ENCODE measurements around the gene YIF1B. TPM values are rescaled to one million over a fixed set of nuclear protein-coding genes. Genes with fewer than 3 reads are reported as not detected.

Gene YIF1B
- total RNA-seq, 4 donors from 2014 or later = 10.8 to 26.5 (median 21.5) TPM

DNA sequence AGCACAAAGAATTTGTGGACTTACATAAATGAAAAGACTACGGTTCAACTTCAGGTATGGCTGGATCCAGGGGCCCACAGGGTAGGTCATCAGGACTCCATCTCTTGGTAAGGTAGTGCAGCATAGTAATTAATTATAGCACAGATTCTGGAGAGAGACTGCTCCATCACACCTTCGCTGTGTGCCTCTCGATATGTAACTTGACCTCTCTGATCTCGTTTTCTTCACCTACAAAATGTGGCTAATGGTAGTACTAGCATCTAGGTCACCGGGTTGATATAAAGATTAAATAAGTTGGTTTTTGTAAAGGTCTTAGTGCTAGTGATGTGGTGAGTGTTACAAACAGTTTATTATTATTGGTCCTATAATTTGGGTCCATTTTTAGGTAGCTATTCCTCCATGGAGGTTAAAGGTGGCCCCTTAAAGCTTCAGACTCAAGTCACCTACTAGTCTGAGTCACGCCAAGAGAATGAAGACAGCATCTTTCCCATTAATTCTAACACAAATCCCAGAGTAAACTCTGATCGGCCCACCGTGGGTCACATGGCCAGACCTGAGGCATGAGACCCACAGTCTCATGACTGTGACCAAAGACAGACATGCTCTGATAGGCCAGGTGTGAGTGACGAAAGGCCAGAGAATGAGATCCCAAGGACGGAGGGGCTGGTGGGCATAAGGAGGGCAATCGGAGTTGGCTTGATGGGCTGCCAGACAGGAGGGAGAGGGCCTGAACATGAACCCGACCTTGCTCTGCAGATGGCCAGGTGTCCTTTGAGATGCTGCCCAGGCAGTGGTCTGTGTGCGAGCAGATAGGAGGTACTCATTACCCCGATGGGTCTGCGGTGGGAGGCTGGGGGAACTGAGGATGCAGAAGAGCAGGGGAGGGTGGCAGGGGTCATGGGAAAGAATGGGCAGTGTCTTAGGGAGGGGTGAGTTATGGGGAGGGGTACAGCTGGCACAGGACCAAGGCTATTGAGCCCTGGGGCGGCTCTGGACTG lies 40.3 kb upstream of the YIF1B start:
- TF ChIP-seq POLR2AphosphoS5 (IDR thresholded peaks at IDR 0.05) (no peak), EP300 (IDR thresholded peaks at IDR 0.05) (no peak), POLR2A (IDR thresholded peaks at IDR 0.05; ENCODE audit: low read depth) (no peak), CTCF (IDR thresholded peaks at IDR 0.05) (no peak)
- H3K4me1 ChIP-seq = peaks cover 0 to under 1% (median under 1%) of the 10 kb centered on the region in 4 donors
- peaks cover 0 to 72% (median 6%) of the 10 kb centered on the region in 4 donors for H3K27me3 ChIP-seq
- no peaks in the 10 kb centered on the region for H3K9me3 ChIP-seq
- no peak for DNase-seq (ENCODE audit: extremely low spot score)
- H3K4me3 ChIP-seq = no peak overlapping the region
- intact Hi-C loops (cut with DNase I) = no loop called here
- H3K36me3 ChIP-seq = no peaks in the 10 kb centered on the region
- H3K27ac ChIP-seq (replicated peaks in 1 of 4) = no peak overlapping the region
- 82% methylated on average over 16 of the region's 16 CpGs for WGBS

DNA sequence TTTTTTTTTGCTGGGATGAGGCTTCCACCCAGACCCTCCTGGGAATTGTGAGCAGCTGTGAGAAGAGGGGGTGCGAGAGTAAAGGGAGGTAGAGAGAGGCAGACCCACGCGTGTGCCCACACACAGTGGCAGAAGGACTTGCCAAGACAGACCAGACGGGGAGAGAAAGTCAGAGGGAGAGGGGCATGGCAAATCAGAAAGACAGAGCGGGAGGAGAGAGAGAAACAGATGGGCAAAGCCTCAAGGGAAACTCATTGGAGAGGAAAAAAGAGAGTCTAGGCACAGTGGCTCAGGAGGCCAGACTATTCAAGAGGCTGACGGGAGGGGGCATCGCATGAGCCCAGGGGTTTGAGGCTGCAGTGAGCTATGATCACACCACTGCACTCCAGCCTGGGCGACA lies 36.9 kb upstream of the YIF1B start:
- no peaks in the 10 kb centered on the region for H3K36me3 ChIP-seq
- H3K4me3 ChIP-seq = no peak overlapping the region
- H3K4me1 ChIP-seq = no peaks in the 10 kb centered on the region
- H3K27me3 ChIP-seq = peaks cover 0 to 38% (median 0%) of the 10 kb centered on the region in 4 donors
- no peaks in the 10 kb centered on the region for H3K9me3 ChIP-seq
- no peak for DNase-seq (ENCODE audit: extremely low spot score)
- H3K27ac ChIP-seq (replicated peaks in 1 of 4) = no peak overlapping the region
- intact Hi-C loops (cut with DNase I) = no loop called here
- TF ChIP-seq EP300 (IDR thresholded peaks at IDR 0.05) (no peak), CTCF (IDR thresholded peaks at IDR 0.05) (no peak), POLR2A (IDR thresholded peaks at IDR 0.05; ENCODE audit: low read depth) (no peak), POLR2AphosphoS5 (IDR thresholded peaks at IDR 0.05) (no peak)
- 65% methylated on average over 8 of the region's 8 CpGs for WGBS

GRCh38 chr19:38351865-38352395 lies 36.2 kb upstream of the YIF1B start:
- Histone ChIP-seq H3K4me3 (no peak overlapping the region), H3K4me1 (no peaks in the 10 kb centered on the region), H3K27me3 (peaks cover 0 to 32% (median 0%) of the 10 kb centered on the region in 4 donors), H3K27ac (replicated peaks in 1 of 4) (no peak overlapping the region), H3K9me3 (no peaks in the 10 kb centered on the region), H3K36me3 (no peaks in the 10 kb centered on the region)
- DNase-seq (ENCODE audit: extremely low spot score) = no peak
- WGBS = 74% methylated on average over 9 of the region's 9 CpGs
- intact Hi-C loops (cut with DNase I) = no loop called here
- no peak for TF ChIP-seq POLR2A (IDR thresholded peaks at IDR 0.05; ENCODE audit: low read depth)
- no peak for TF ChIP-seq EP300 (IDR thresholded peaks at IDR 0.05)
- no peak for TF ChIP-seq POLR2AphosphoS5 (IDR thresholded peaks at IDR 0.05)
- TF ChIP-seq CTCF (IDR thresholded peaks at IDR 0.05) = no peak

- DNase-seq (ENCODE audit: extremely low spot score) = no peak
- no peak for TF ChIP-seq EP300 (IDR thresholded peaks at IDR 0.05)
- no peak for TF ChIP-seq CTCF (IDR thresholded peaks at IDR 0.05)
- no peak for TF ChIP-seq POLR2AphosphoS5 (IDR thresholded peaks at IDR 0.05)
- no peak for TF ChIP-seq POLR2A (IDR thresholded peaks at IDR 0.05; ENCODE audit: low read depth)
- Histone ChIP-seq H3K27me3 (peaks cover 0 to 22% (median 0%) of the 10 kb centered on the region in 4 donors), H3K4me1 (no peaks in the 10 kb centered on the region), H3K27ac (replicated peaks in 1 of 4) (no peak overlapping the region), H3K4me3 (no peak overlapping the region), H3K36me3 (peaks cover 0 to 6% (median 0%) of the 10 kb centered on the region in 4 donors), H3K9me3 (no peaks in the 10 kb centered on the region)
- intact Hi-C loops (cut with DNase I) = no loop called here
- 71% methylated on average over 3 of the region's 3 CpGs for WGBS
Measured at GRCh38 chr19:38350883-38351282, 35.1 kb upstream of the YIF1B start.
